IMR-90 (cell line): Measurements from ENCODE around the gene PXN.

Source experiments
- CEBPB ChIP-seq: IDR thresholded peaks from 2 replicates; pipeline ENCODE4 v1.6.1; 2012; ENCODE audit warnings: low read depth, low read length, improper control_type of control experiment
- CHD1 ChIP-seq: IDR thresholded peaks from 2 replicates; pipeline ENCODE4 v1.6.1; 2012; ENCODE audit warnings: low read depth, low read length, improper control_type of control experiment
- CTCF ChIP-seq: conservative IDR thresholded peaks from 2 replicates; pipeline ENCODE4 v1.5.1; 2012; ENCODE audit warnings: mild to moderate bottlenecking, low read depth, low read length, improper control_type of control experiment
- ELK1 ChIP-seq: fragments of 150-350 bp; IDR thresholded peaks from 2 replicates; pipeline ENCODE4 v1.6.1; 2016; ENCODE audit warnings: low read depth, mild to moderate bottlenecking, low read length, moderate library complexity, borderline replicate concordance
- FOS ChIP-seq: fragments of 150-350 bp; IDR thresholded peaks from 2 replicates; pipeline ENCODE4 v1.6.1; 2016; ENCODE audit warnings: low read depth, low read length
- MAFK ChIP-seq: IDR thresholded peaks from 2 replicates; pipeline ENCODE4 v1.6.1; 2012; ENCODE audit warnings: low read depth, low read length, improper control_type of control experiment
- MAZ ChIP-seq: IDR thresholded peaks from 2 replicates; pipeline ENCODE4 v1.6.1; 2012; ENCODE audit warnings: low read depth, mild to moderate bottlenecking, low read length, improper control_type of control experiment, moderate library complexity, borderline replicate concordance
- MXI1 ChIP-seq: IDR thresholded peaks from 2 replicates; pipeline ENCODE4 v1.6.1; 2012; ENCODE audit warnings: low read depth, mild to moderate bottlenecking, low read length, moderate library complexity, borderline replicate concordance
- NFE2L2 ChIP-seq: fragments of 150-350 bp; IDR thresholded peaks from 2 replicates; pipeline ENCODE4 v1.6.1; 2016; ENCODE audit warnings: low read depth, mild to moderate bottlenecking, low read length
- POLR2A ChIP-seq: IDR thresholded peaks from 2 replicates; pipeline ENCODE4 v1.6.1; 2012; ENCODE audit warnings: mild to moderate bottlenecking, low read depth, low read length
- RAD21 ChIP-seq: IDR thresholded peaks from 2 replicates; pipeline ENCODE4 v1.6.1; 2012; ENCODE audit warnings: low read length, improper control_type of control experiment
- RCOR1 ChIP-seq: IDR thresholded peaks from 2 replicates; pipeline ENCODE4 v1.6.1; 2012; ENCODE audit warnings: mild to moderate bottlenecking, low read length, improper control_type of control experiment; ENCODE audit not compliant: insufficient replicate concordance
- RFX5 ChIP-seq: IDR thresholded peaks from 2 replicates; pipeline ENCODE4 v1.8.0; 2012; ENCODE audit warnings: low read depth, mild to moderate bottlenecking, low read length, moderate library complexity
- SMC3 ChIP-seq: fragments of 150-350 bp; IDR thresholded peaks from 2 replicates; pipeline ENCODE4 v1.6.1; 2016; ENCODE audit warnings: low read depth, mild to moderate bottlenecking, antibody characterized with exemption, low read length, moderate library complexity

- TF ChIP-seq CTCF (no peak), POLR2A (no peak), MAZ (no peak), SMC3 (no peak), MXI1 (no peak), RAD21 (no peak), RCOR1 (no peak), FOS (no peak), CEBPB (no peak), RFX5 (no peak), ELK1 (no peak), MAFK (no peak), CHD1 (no peak), NFE2L2 (no peak)
Observed at GRCh38 chr12:120211904-120212283, 53.6 kb downstream of the PXN start.
